GM23248 (cell line): ENCODE data around the gene COX5A.

Source experiments
- EZH2 ChIP-seq: fragments of 200-600 bp; sonication (generic); IDR thresholded peaks from 2 replicates; pipeline ENCODE4 v1.6.1; 2018; ENCODE audit warnings: antibody characterized with exemption, mild to moderate bottlenecking; ENCODE audit not compliant: insufficient read depth, poor library complexity, severe bottlenecking
- EZH2phosphoT487 ChIP-seq: fragments of 200-600 bp; sonication (generic); IDR thresholded peaks from 2 replicates; pipeline ENCODE4 v1.6.1; 2018; ENCODE audit warnings: antibody characterized with exemption, moderate library complexity, mild to moderate bottlenecking, low read depth; ENCODE audit not compliant: insufficient read depth

DNA sequence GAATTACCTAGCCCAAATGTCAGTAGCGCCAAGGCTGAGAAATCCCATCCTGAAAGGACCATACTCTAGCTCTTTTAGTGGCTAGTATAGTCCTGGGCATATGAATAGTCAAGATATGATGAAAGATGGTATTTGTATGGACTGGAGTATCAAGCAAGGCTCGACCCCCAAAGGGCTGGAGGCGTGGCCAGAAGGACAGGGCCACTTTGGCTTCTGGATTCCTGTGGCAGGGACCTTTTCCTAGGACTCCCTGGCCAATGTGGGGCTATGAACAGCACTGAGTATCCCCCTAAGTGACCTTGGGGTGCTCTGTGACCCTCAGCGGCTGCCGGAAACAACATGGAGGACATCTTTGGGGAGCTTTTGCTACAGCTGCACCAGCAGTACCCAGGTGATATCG, 42.0 kb downstream of the COX5A start:
- no peak for TF ChIP-seq EZH2
- no peak for TF ChIP-seq EZH2phosphoT487
